ENCODE results near the gene PLCH1. TPM values are rescaled to one million over a fixed set of nuclear protein-coding genes. Genes with fewer than 3 reads are reported as not detected.
A peak's percentile ranks its signal among the peaks of the same experiment; 100 is the strongest.
"Not testable (repeated sequence)": the region's sequence is repeated elsewhere in the genome, so short reads cannot be mapped to it uniquely, and the experiment has no call there.

PLCH1 gene
- total RNA-seq, 1 donor from 2014 or later = 5.1 TPM

- no peak for DNase-seq (ENCODE audit: low spot score)
Measured at GRCh38 chr3:155423526-155424322, 321.1 kb downstream of the PLCH1 start.

GRCh38 chr3:155420881-155421486 is 323.9 kb downstream of the PLCH1 start:
- DNase-seq (ENCODE audit: low spot score) = no peak

- DNase-seq (ENCODE audit: low spot score) = no peak
Measured at GRCh38 chr3:155420406-155420805, 324.5 kb downstream of the PLCH1 start.

- peak; percentile 97 for DNase-seq (ENCODE audit: low spot score)
Measured at GRCh38 chr3:155418407-155418806, 326.5 kb downstream of the PLCH1 start.

GRCh38 chr3:155417119-155417517 is 327.8 kb downstream of the PLCH1 start:
- DNase-seq (ENCODE audit: low spot score) = no peak

- no peak for DNase-seq (ENCODE audit: low spot score)
Measured at GRCh38 chr3:155416500-155417118, 328.3 kb downstream of the PLCH1 start.

GRCh38 chr3:155412904-155413303 is 332.0 kb downstream of the PLCH1 start:
- peak; percentile 51 for DNase-seq (ENCODE audit: low spot score)

GRCh38 chr3:155411500-155412223 is 333.2 kb downstream of the PLCH1 start:
- DNase-seq (ENCODE audit: low spot score) = no peak

- no peak for DNase-seq (ENCODE audit: low spot score)
Measured at GRCh38 chr3:155409336-155409735, 335.5 kb downstream of the PLCH1 start.

GRCh38 chr3:155407971-155408370 is 336.9 kb downstream of the PLCH1 start:
- DNase-seq (ENCODE audit: low spot score) = no peak

GRCh38 chr3:155407331-155407730 is 337.5 kb downstream of the PLCH1 start:
- DNase-seq (ENCODE audit: low spot score) = no peak

GRCh38 chr3:155404486-155404885 is 340.4 kb downstream of the PLCH1 start:
- DNase-seq (ENCODE audit: low spot score) = no peak

GRCh38 chr3:155402656-155403055 is 342.2 kb downstream of the PLCH1 start:
- no peak for DNase-seq (ENCODE audit: low spot score)

GRCh38 chr3:155398046-155398445 is 346.8 kb downstream of the PLCH1 start:
- no peak for DNase-seq (ENCODE audit: low spot score)

- not testable (repeated sequence) for DNase-seq (ENCODE audit: low spot score)
Measured at GRCh38 chr3:155394896-155395295, 350.0 kb downstream of the PLCH1 start.

- DNase-seq (ENCODE audit: low spot score) = no peak
Measured at GRCh38 chr3:155394240-155394639, 350.6 kb downstream of the PLCH1 start.

GRCh38 chr3:155393316-155393715 is 351.6 kb downstream of the PLCH1 start:
- no peak for DNase-seq (ENCODE audit: low spot score)

- DNase-seq (ENCODE audit: low spot score) = peak; percentile 72
Measured at GRCh38 chr3:155392138-155392537, 352.7 kb downstream of the PLCH1 start.

GRCh38 chr3:155391551-155391958 is 353.3 kb downstream of the PLCH1 start:
- DNase-seq (ENCODE audit: low spot score) = peak; percentile 86

GRCh38 chr3:155391104-155391503 is 353.8 kb downstream of the PLCH1 start:
- DNase-seq (ENCODE audit: low spot score) = peak; percentile 91

- DNase-seq (ENCODE audit: low spot score) = no peak
Measured at GRCh38 chr3:155390351-155390750, 354.5 kb downstream of the PLCH1 start.

- DNase-seq (ENCODE audit: low spot score) = no peak
Measured at GRCh38 chr3:155388417-155388816, 356.5 kb downstream of the PLCH1 start.
